Thyroid gland (tissue), 4 donors: ENCODE results near the gene MYH1. TPM values are rescaled to one million over a fixed set of nuclear protein-coding genes. Genes with fewer than 3 reads are reported as not detected.

Experiments
- DNase-seq, 2 donors: peaks; one replicate each; pipeline ENCODE4 v3.0.0-alpha.2; 2019
- H3K27ac ChIP-seq, 3 donors: fragments of 200-600 bp; sonication (generic); 1 replicate in 2 of 3; 2 replicates in 1 of 3; pipeline ENCODE4 v1.5.1; 2016 to 2019; ENCODE audit warnings: mild to moderate bottlenecking in 1 of 3, moderate library complexity in 1 of 3
- H3K27me3 ChIP-seq: fragments of 200-600 bp; sonication (generic); one replicate; pipeline ENCODE4 v1.5.1; 2019
- H3K36me3 ChIP-seq, 2 donors: fragments of 200-600 bp; sonication (generic); one replicate each; pipeline ENCODE4 v1.5.1; 2016 to 2019
- H3K4me1 ChIP-seq, 2 donors: fragments of 200-600 bp; sonication (generic); one replicate each; pipeline ENCODE4 v1.5.1; 2017 to 2019
- H3K4me3 ChIP-seq, 3 donors: fragments of 200-600 bp; sonication (generic); replicated peaks in 1 of 3; 1 replicate in 2 of 3; 2 replicates in 1 of 3; pipeline ENCODE4 v1.5.1; 2016; ENCODE audit warnings: mild to moderate bottlenecking in 1 of 3
- H3K9me3 ChIP-seq: fragments of 200-600 bp; sonication (generic); one replicate; pipeline ENCODE4 v1.5.1; 2017
- POLR2A ChIP-seq, 2 donors: fragments of 450-650 bp; IDR thresholded peaks; one replicate each; pipeline ENCODE4 v1.6.1; 2017; ENCODE audit warnings: antibody characterized with exemption in 2 of 2, mild to moderate bottlenecking in 2 of 2, moderate library complexity in 1 of 2
- WGBS, 2 donors: methylation state at CpG; one replicate each; pipeline ENCODE4 v1.1.5; 2017; 5-methylcytosine and 5-hydroxymethylcytosine counted together
- intact Hi-C: fragments of 100-400 bp; cut with DNase I; formaldehyde crosslinking; loops from one replicate; pipeline ENCODE4 v1.15.1; 2023
- total RNA-seq, 4 donors: library from RNA; depleted of rRNA; stranded (reverse); fragments of >200 nt; gene quantifications; one replicate each; pipeline ENCODE4 v1.2.3, GENCODE V29; 2016
- TF ChIP-seq, protein P1 (sequence below), 6 experiments: fragments of 200-600 bp in 3 of 6; fragments of 450-650 bp in 3 of 6; sonication (generic) in 3 of 6; IDR thresholded peaks; one replicate each; pipeline ENCODE4 v1.5.1; 2016 to 2019; ENCODE audit warnings: antibody characterized with exemption in 6 of 6, mild to moderate bottlenecking in 2 of 6, inconsistent platforms in 1 of 6, moderate library complexity in 1 of 6

MYH1 gene
- total RNA-seq, 4 donors from 2014 or later: under 0.01 TPM; not detected in 3

DNA sequence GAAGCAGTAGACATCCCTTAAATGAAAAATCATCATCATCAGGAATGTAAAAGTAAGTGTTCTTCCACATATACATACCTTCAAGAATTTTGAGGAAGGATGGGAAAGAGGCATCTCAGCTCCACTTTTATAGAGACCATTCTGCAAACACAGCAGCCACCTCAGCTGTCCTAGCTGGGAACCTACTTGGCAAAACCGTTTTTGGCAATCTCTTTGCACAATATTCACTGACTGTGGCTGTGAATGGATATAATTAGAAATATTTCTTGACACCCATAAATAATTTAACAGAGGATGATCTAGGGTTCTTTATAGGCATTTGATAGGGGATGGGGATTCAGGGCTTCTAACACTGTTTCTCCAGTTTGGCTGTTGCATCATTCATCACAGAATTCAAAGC, 48.9 kb downstream of the MYH1 start, which contains the start of gene MYH4:
Gene MYH4 (minus strand): TSS at position 101 of the 400 bp plus-strand sequence. CDS start 2,814 bp downstream, outside the sequence.
- H3K4me1 ChIP-seq: no peaks in the 10 kb centered on the region
- H3K27ac ChIP-seq: no peak within 1 kb of the TSS
- DNase-seq: no peak
- no peak within 1 kb of the TSS for H3K4me3 ChIP-seq
- no peaks in the 10 kb centered on the region for H3K36me3 ChIP-seq
- 55 to 64% methylated on average over 1 of the region's 1 CpG for WGBS, 2 donors
- no peaks in the 10 kb centered on the region for H3K27me3 ChIP-seq
- no peak for TF ChIP-seq POLR2A (IDR thresholded peaks at IDR 0.05)
- TF ChIP-seq, protein P1, sequence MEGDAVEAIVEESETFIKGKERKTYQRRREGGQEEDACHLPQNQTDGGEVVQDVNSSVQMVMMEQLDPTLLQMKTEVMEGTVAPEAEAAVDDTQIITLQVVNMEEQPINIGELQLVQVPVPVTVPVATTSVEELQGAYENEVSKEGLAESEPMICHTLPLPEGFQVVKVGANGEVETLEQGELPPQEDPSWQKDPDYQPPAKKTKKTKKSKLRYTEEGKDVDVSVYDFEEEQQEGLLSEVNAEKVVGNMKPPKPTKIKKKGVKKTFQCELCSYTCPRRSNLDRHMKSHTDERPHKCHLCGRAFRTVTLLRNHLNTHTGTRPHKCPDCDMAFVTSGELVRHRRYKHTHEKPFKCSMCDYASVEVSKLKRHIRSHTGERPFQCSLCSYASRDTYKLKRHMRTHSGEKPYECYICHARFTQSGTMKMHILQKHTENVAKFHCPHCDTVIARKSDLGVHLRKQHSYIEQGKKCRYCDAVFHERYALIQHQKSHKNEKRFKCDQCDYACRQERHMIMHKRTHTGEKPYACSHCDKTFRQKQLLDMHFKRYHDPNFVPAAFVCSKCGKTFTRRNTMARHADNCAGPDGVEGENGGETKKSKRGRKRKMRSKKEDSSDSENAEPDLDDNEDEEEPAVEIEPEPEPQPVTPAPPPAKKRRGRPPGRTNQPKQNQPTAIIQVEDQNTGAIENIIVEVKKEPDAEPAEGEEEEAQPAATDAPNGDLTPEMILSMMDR (IDR thresholded peaks at IDR 0.05): no peak
- intact Hi-C loops: no loop called here
- H3K9me3 ChIP-seq: no peaks in the 10 kb centered on the region

DNA sequence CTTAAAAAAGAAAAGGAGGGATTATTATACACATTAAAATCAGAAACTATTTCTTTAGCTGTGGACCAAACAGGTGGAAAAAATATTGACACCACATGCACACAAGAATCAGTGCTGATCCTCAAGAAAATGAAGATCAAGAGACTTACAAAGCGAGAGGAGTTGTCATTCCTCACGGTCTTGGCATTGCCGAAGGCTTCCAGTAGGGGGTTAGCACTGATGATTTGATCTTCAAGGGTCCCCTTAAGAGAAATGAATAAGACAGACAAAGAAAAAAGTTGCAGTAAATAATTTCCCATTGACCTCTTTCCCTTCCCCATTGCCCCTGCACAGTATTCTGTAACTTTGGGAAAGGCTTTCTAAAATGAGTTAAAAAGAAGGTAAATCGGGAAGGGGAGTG, 54.9 kb downstream of the MYH1 start:
- no peaks in the 10 kb centered on the region for H3K9me3 ChIP-seq
- intact Hi-C loops: no loop called here
- no peaks in the 10 kb centered on the region for H3K36me3 ChIP-seq
- H3K27me3 ChIP-seq: no peaks in the 10 kb centered on the region
- no peak overlapping the region for H3K27ac ChIP-seq
- no peaks in the 10 kb centered on the region for H3K4me1 ChIP-seq
- no peak for TF ChIP-seq POLR2A (IDR thresholded peaks at IDR 0.05)
- WGBS, 2 donors: 62 to 65% methylated on average over 4 of the region's 4 CpGs
- no peak for DNase-seq
- H3K4me3 ChIP-seq: no peak overlapping the region

GRCh38 chr17:10460062-10460461, 58.3 kb downstream of the MYH1 start:
- H3K27me3 ChIP-seq: no peaks in the 10 kb centered on the region
- H3K4me3 ChIP-seq: no peak overlapping the region
- no peak overlapping the region for H3K27ac ChIP-seq
- intact Hi-C loops: no loop called here
- no peaks in the 10 kb centered on the region for H3K9me3 ChIP-seq
- TF ChIP-seq POLR2A (IDR thresholded peaks at IDR 0.05): no peak
- TF ChIP-seq, protein P1 (IDR thresholded peaks at IDR 0.05): no peak
- no peaks in the 10 kb centered on the region for H3K36me3 ChIP-seq
- 82% methylated on average over 4 of the region's 4 CpGs for WGBS, 2 donors
- no peaks in the 10 kb centered on the region for H3K4me1 ChIP-seq
- DNase-seq: no peak

DNA sequence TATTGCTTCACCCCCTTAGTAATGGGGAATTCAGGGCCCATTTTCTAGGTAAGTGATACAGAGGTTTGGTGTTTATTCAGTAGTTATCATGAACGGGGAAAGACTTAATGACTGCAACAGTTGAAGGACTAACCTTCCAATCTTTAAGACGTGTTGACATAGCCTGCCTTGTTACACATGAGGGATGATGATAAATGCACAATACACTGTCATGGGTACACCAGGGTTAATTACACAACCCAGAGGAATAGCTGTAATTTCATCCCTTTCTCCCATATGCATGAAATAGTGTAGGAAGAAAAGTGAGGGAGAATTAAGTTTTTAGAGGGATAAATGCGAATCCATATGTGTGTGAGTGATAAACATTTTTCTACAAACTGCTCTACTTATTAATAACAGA, 59.6 kb downstream of the MYH1 start:
- H3K4me1 ChIP-seq: no peaks in the 10 kb centered on the region
- H3K36me3 ChIP-seq: no peaks in the 10 kb centered on the region
- no peak overlapping the region for H3K4me3 ChIP-seq
- H3K9me3 ChIP-seq: no peaks in the 10 kb centered on the region
- H3K27me3 ChIP-seq: no peaks in the 10 kb centered on the region
- DNase-seq: no peak
- no peak overlapping the region for H3K27ac ChIP-seq
- TF ChIP-seq, protein P1 (IDR thresholded peaks at IDR 0.05): no peak
- TF ChIP-seq POLR2A (IDR thresholded peaks at IDR 0.05): no peak
- WGBS, 2 donors: 52 to 55% methylated on average over 3 of the region's 3 CpGs
- intact Hi-C loops: no loop called here

GRCh38 chr17:10457952-10458351, 60.4 kb downstream of the MYH1 start:
- TF ChIP-seq, protein P1 (IDR thresholded peaks at IDR 0.05): no peak
- TF ChIP-seq POLR2A (IDR thresholded peaks at IDR 0.05): no peak
- no peaks in the 10 kb centered on the region for H3K4me1 ChIP-seq
- no peaks in the 10 kb centered on the region for H3K36me3 ChIP-seq
- no peaks in the 10 kb centered on the region for H3K9me3 ChIP-seq
- H3K4me3 ChIP-seq: no peak overlapping the region
- no peaks in the 10 kb centered on the region for H3K27me3 ChIP-seq
- DNase-seq: no peak
- no peak overlapping the region for H3K27ac ChIP-seq
- WGBS, 2 donors: 27 to 33% methylated on average over 1 of the region's 1 CpG
- intact Hi-C loops: no loop called here
